ENCODE data around the gene MLKL. TPM values are rescaled to one million over a fixed set of nuclear protein-coding genes. Genes with fewer than 3 reads are reported as not detected.

The MLKL gene
- total and polyA plus RNA-seq, 2 donors from 2014 or later = 7.3 to 19.4 TPM

GRCh38 chr16:74651841-74652240 lies 48.8 kb downstream of the MLKL start:
- DNase-seq = no peak
- peaks cover 2 to 26% (median 4%) of the 10 kb centered on the region in 3 donors for H3K36me3 ChIP-seq (ENCODE audit: control insufficient read depth in 2 of 3, insufficient read depth in 3 of 3, low read length in 3 of 3)
- FAIRE-seq = no peak

GRCh38 chr16:74650966-74651567 lies 49.6 kb downstream of the MLKL start:
- no peaks in the 10 kb centered on the region for H3K4me1 ChIP-seq (ENCODE audit: control insufficient read depth in 2 of 3, insufficient read depth in 2 of 3, low read depth in 1 of 3, low read length in 3 of 3)
- H3K27me3 ChIP-seq (ENCODE audit: control insufficient read depth, insufficient read depth, low read length) = no peaks in the 10 kb centered on the region
- DNase-seq (peak in 1 of 5 donors; percentile 2), FAIRE-seq (no peak)
- H3K4me3 ChIP-seq (ENCODE audit: low read length in 3 of 3) = no peak overlapping the region
- peaks cover 2 to 26% (median 4%) of the 10 kb centered on the region in 3 donors for H3K36me3 ChIP-seq (ENCODE audit: control insufficient read depth in 2 of 3, insufficient read depth in 3 of 3, low read length in 3 of 3)
- no peaks in the 10 kb centered on the region for H3K9me3 ChIP-seq (ENCODE audit: control insufficient read depth in 2 of 3, insufficient read depth in 1 of 3, low read length in 3 of 3)
- intact Hi-C loops (cut with DNase I) = no loop called here
- TF ChIP-seq, protein P1, sequence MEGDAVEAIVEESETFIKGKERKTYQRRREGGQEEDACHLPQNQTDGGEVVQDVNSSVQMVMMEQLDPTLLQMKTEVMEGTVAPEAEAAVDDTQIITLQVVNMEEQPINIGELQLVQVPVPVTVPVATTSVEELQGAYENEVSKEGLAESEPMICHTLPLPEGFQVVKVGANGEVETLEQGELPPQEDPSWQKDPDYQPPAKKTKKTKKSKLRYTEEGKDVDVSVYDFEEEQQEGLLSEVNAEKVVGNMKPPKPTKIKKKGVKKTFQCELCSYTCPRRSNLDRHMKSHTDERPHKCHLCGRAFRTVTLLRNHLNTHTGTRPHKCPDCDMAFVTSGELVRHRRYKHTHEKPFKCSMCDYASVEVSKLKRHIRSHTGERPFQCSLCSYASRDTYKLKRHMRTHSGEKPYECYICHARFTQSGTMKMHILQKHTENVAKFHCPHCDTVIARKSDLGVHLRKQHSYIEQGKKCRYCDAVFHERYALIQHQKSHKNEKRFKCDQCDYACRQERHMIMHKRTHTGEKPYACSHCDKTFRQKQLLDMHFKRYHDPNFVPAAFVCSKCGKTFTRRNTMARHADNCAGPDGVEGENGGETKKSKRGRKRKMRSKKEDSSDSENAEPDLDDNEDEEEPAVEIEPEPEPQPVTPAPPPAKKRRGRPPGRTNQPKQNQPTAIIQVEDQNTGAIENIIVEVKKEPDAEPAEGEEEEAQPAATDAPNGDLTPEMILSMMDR (IDR thresholded peaks at IDR 0.05; ENCODE audit: borderline replicate concordance, extremely low read depth, insufficient read depth) = peak; percentile 24
- no peak overlapping the region for H3K9ac ChIP-seq (ENCODE audit: low read length in 3 of 3)
- H3K27ac ChIP-seq (ENCODE audit: low read depth in 2 of 2, low read length in 2 of 2) = no peak overlapping the region

More at GRCh38 chr16:74651841-74652240, 48.8 kb downstream of the MLKL start:
- intact Hi-C loops (cut with DNase I) = no loop called here
- H3K27me3 ChIP-seq (ENCODE audit: control insufficient read depth, insufficient read depth, low read length) = no peaks in the 10 kb centered on the region
- TF ChIP-seq, protein P1 (IDR thresholded peaks at IDR 0.05; ENCODE audit: borderline replicate concordance, extremely low read depth, insufficient read depth) = no peak
- no peaks in the 10 kb centered on the region for H3K9me3 ChIP-seq (ENCODE audit: control insufficient read depth in 2 of 3, insufficient read depth in 1 of 3, low read length in 3 of 3)
- no peak overlapping the region for H3K9ac ChIP-seq (ENCODE audit: low read length in 3 of 3)
- no peak overlapping the region for H3K27ac ChIP-seq (ENCODE audit: low read depth in 2 of 2, low read length in 2 of 2)
- H3K4me1 ChIP-seq (ENCODE audit: control insufficient read depth in 2 of 3, insufficient read depth in 2 of 3, low read depth in 1 of 3, low read length in 3 of 3) = no peaks in the 10 kb centered on the region
- H3K4me3 ChIP-seq (ENCODE audit: low read length in 3 of 3) = no peak overlapping the region

GRCh38 chr16:74649839-74650504 lies 50.7 kb downstream of the MLKL start:
- Histone ChIP-seq H3K4me3 (ENCODE audit: low read length in 3 of 3) (no peak overlapping the region), H3K36me3 (ENCODE audit: control insufficient read depth in 2 of 3, insufficient read depth in 3 of 3, low read length in 3 of 3) (peaks cover 2 to 29% (median 6%) of the 10 kb centered on the region in 3 donors), H3K27ac (ENCODE audit: low read depth in 2 of 2, low read length in 2 of 2) (no peak overlapping the region), H3K4me1 (ENCODE audit: control insufficient read depth in 2 of 3, insufficient read depth in 2 of 3, low read depth in 1 of 3, low read length in 3 of 3) (no peaks in the 10 kb centered on the region), H3K27me3 (ENCODE audit: control insufficient read depth, insufficient read depth, low read length) (no peaks in the 10 kb centered on the region), H3K9ac (ENCODE audit: low read length in 3 of 3) (no peak overlapping the region), H3K9me3 (ENCODE audit: control insufficient read depth in 2 of 3, insufficient read depth in 1 of 3, low read length in 3 of 3) (no peaks in the 10 kb centered on the region)
- FAIRE-seq = no peak
- TF ChIP-seq, protein P1 (IDR thresholded peaks at IDR 0.05; ENCODE audit: borderline replicate concordance, extremely low read depth, insufficient read depth) = no peak
- intact Hi-C loops (cut with DNase I) = no loop called here
- no peak for DNase-seq
